Measurements from ENCODE around the gene RGS3. TPM values are rescaled to one million over a fixed set of nuclear protein-coding genes. Genes with fewer than 3 reads are reported as not detected.
A peak's percentile ranks its signal among the peaks of the same experiment; 100 is the strongest.

The RGS3 gene
- total RNA-seq, 2 donors from 2014 or later = 25.7 to 96.9 TPM

DNA sequence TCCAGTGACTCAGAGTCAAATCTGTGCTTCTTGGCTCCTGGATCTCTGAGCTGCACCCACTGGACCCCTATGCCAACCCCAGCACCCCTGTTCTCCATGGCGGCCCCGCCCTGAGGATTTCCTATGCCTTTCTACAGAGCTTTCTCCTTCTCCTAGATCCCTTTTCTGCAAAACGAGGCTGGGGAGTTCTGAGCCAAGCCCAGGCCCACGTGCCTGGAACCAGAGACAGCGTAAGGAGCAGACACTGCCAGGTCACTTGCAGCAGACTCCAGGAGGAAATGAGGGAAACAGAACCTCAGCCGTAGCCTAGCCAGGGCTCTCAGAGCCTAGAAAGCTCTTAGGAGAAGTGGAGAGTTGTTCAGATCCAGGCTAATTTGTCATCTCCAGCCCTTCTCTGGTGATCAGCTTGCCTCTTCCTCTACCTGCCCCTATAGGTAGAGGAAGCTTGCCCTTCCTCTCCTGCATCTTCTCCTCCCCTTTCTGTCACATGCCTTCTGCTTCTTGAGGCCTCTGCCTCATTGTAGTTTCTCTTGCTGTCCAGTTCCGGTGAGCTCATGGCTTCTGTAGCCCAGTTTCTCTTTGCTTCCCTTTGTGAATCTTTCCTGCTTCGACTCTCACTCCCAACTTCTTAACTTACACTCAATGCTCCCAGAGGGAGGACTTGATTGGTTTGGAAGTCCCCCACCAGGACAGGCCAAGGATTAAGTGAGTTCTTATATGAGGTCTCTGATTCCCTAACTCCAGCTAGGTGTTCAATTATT, 163.4 kb downstream of the RGS3 start:
- Histone ChIP-seq H3K9me3 (no peaks in the 10 kb centered on the region), H3K27me3 (no peaks in the 10 kb centered on the region), H3K36me3 (replicated peaks in 1 of 2; ENCODE audit: insufficient read depth in 1 of 2, low read depth in 2 of 2) (no peaks in the 10 kb centered on the region), H3K27ac (no peak overlapping the region), H3K4me3 (no peak overlapping the region), H3K4me1 (peaks cover 8% of the 10 kb centered on the region)
- no peak for TF ChIP-seq POLR2A (IDR thresholded peaks at IDR 0.05)
- TF ChIP-seq, protein P1, sequence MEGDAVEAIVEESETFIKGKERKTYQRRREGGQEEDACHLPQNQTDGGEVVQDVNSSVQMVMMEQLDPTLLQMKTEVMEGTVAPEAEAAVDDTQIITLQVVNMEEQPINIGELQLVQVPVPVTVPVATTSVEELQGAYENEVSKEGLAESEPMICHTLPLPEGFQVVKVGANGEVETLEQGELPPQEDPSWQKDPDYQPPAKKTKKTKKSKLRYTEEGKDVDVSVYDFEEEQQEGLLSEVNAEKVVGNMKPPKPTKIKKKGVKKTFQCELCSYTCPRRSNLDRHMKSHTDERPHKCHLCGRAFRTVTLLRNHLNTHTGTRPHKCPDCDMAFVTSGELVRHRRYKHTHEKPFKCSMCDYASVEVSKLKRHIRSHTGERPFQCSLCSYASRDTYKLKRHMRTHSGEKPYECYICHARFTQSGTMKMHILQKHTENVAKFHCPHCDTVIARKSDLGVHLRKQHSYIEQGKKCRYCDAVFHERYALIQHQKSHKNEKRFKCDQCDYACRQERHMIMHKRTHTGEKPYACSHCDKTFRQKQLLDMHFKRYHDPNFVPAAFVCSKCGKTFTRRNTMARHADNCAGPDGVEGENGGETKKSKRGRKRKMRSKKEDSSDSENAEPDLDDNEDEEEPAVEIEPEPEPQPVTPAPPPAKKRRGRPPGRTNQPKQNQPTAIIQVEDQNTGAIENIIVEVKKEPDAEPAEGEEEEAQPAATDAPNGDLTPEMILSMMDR (IDR thresholded peaks at IDR 0.05) = no peak
- ATAC-seq = no peak
- DNase-seq = peak in 1 of 4 donors; percentile 24
- WGBS, 2 donors = 60 to 69% methylated on average over 8 of the region's 8 CpGs
- intact Hi-C loops (cut with DNase I) = no loop called here

- 76 to 79% methylated on average over 4 of the region's 4 CpGs for WGBS, 2 donors
- intact Hi-C loops (cut with DNase I) = no loop called here
- Histone ChIP-seq H3K27me3 (no peaks in the 10 kb centered on the region), H3K4me1 (no peaks in the 10 kb centered on the region), H3K27ac (no peak overlapping the region), H3K36me3 (replicated peaks in 1 of 2; ENCODE audit: insufficient read depth in 1 of 2, low read depth in 2 of 2) (no peaks in the 10 kb centered on the region), H3K9me3 (no peaks in the 10 kb centered on the region), H3K4me3 (no peak overlapping the region)
- ATAC-seq (no peak), DNase-seq (no peak)
- TF ChIP-seq, protein P1 (IDR thresholded peaks at IDR 0.05) = no peak
- TF ChIP-seq POLR2A (IDR thresholded peaks at IDR 0.05) = no peak
These were observed 165.1 kb downstream of the RGS3 start for GRCh38 chr9:113628621-113629020.

GRCh38 chr9:113630386-113631136, 167.0 kb downstream of the RGS3 start:
- 75 to 90% methylated on average over 11 of the region's 11 CpGs for WGBS, 2 donors
- H3K27me3 ChIP-seq = no peaks in the 10 kb centered on the region
- intact Hi-C loops (cut with DNase I) = no loop called here
- TF ChIP-seq, protein P1 (IDR thresholded peaks at IDR 0.05) = no peak
- no peak for TF ChIP-seq POLR2A (IDR thresholded peaks at IDR 0.05)
- H3K4me1 ChIP-seq = no peaks in the 10 kb centered on the region
- no peak overlapping the region for H3K27ac ChIP-seq
- H3K4me3 ChIP-seq = no peak overlapping the region
- DNase-seq (no peak), ATAC-seq (no peak)
- H3K36me3 ChIP-seq (replicated peaks in 1 of 2; ENCODE audit: insufficient read depth in 1 of 2, low read depth in 2 of 2) = no peaks in the 10 kb centered on the region
- no peaks in the 10 kb centered on the region for H3K9me3 ChIP-seq

GRCh38 chr9:113631137-113631765, 167.7 kb downstream of the RGS3 start:
- no peak overlapping the region for H3K4me3 ChIP-seq
- TF ChIP-seq, protein P1 (IDR thresholded peaks at IDR 0.05) = no peak
- no peak for TF ChIP-seq POLR2A (IDR thresholded peaks at IDR 0.05)
- intact Hi-C loops (cut with DNase I) = no loop called here
- DNase-seq (no peak), ATAC-seq (no peak)
- H3K27ac ChIP-seq = no peak overlapping the region
- H3K27me3 ChIP-seq = no peaks in the 10 kb centered on the region
- no peaks in the 10 kb centered on the region for H3K9me3 ChIP-seq
- WGBS, 2 donors = 72 to 79% methylated on average over 9 to 10 of the region's 10 CpGs
- no peaks in the 10 kb centered on the region for H3K4me1 ChIP-seq
- no peaks in the 10 kb centered on the region for H3K36me3 ChIP-seq (replicated peaks in 1 of 2; ENCODE audit: insufficient read depth in 1 of 2, low read depth in 2 of 2)
